ENCODE measurements around the gene RPS2.

Gene RPS2

DNA sequence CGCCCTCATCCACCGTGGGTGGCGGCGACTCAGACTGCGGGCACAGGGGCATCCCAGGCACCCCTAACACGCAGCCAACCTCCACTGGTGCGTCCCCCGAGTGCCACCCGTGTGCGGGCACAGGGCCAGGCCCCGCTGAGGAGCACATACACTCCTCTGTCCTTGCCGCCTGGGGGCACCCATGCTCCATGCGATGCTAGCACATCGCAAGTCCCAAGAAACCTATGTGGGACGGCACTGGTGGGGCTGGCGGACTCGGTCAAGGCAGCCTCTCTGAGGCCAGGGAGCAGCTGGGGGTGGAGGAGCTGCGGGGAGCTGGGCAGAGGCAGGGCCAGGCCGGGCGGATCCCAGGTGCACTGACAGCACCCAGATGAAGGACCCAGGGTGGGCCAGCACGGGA, 41.0 kb upstream of the RPS2 start:
- H3K9ac ChIP-seq (ENCODE audit: low read depth, low read length, poor library complexity, severe bottlenecking): peak overlapping the region; percentile 17
- H3K4me3 ChIP-seq (ENCODE audit: low read length, poor library complexity, severe bottlenecking): no peak overlapping the region
- H3K4me1 ChIP-seq (ENCODE audit: insufficient read depth, low read length, poor library complexity, severe bottlenecking): peaks cover 10% of the 10 kb centered on the region
- H3F3A ChIP-seq (ENCODE audit: low read depth): no peaks in the 10 kb centered on the region
- peaks cover 25% of the 10 kb centered on the region; the same call in 1 of the 2 replicates for H3K36me3 ChIP-seq (ENCODE audit: insufficient read depth, low read length)
- no peaks in the 10 kb centered on the region for H3K27me3 ChIP-seq (ENCODE audit: insufficient read depth, low read length, poor library complexity, severe bottlenecking)
- no peak overlapping the region for H2AFZ ChIP-seq (ENCODE audit: low read length)
- peaks cover 55% of the 10 kb centered on the region for H3K79me2 ChIP-seq (ENCODE audit: insufficient read depth, low read length)
- H3K9me2 ChIP-seq (replicated peaks; ENCODE audit: low read depth, low read length): no peaks in the 10 kb centered on the region
- H3K4me2 ChIP-seq (ENCODE audit: low read depth, low read length, poor library complexity, severe bottlenecking): peak overlapping the region; percentile 95
- H3K9me3 ChIP-seq (ENCODE audit: insufficient read depth, low read depth, low read length): no peaks in the 10 kb centered on the region
- peaks cover 21% of the 10 kb centered on the region for H4K20me1 ChIP-seq (ENCODE audit: insufficient read depth, low read length, poor library complexity, severe bottlenecking)
- TF ChIP-seq, protein P1, sequence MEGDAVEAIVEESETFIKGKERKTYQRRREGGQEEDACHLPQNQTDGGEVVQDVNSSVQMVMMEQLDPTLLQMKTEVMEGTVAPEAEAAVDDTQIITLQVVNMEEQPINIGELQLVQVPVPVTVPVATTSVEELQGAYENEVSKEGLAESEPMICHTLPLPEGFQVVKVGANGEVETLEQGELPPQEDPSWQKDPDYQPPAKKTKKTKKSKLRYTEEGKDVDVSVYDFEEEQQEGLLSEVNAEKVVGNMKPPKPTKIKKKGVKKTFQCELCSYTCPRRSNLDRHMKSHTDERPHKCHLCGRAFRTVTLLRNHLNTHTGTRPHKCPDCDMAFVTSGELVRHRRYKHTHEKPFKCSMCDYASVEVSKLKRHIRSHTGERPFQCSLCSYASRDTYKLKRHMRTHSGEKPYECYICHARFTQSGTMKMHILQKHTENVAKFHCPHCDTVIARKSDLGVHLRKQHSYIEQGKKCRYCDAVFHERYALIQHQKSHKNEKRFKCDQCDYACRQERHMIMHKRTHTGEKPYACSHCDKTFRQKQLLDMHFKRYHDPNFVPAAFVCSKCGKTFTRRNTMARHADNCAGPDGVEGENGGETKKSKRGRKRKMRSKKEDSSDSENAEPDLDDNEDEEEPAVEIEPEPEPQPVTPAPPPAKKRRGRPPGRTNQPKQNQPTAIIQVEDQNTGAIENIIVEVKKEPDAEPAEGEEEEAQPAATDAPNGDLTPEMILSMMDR (conservative IDR thresholded peaks at IDR 0.05; ENCODE audit: low read length): no peak
- TF ChIP-seq EZH2phosphoT487 (IDR thresholded peaks at IDR 0.05; ENCODE audit: borderline replicate concordance): no peak

GRCh38 chr16:2004795-2005517, 40.3 kb upstream of the RPS2 start:
- TF ChIP-seq, protein P1 (conservative IDR thresholded peaks at IDR 0.05; ENCODE audit: low read length): no peak
- TF ChIP-seq EZH2phosphoT487 (IDR thresholded peaks at IDR 0.05; ENCODE audit: borderline replicate concordance): no peak
- H3K27me3 ChIP-seq (ENCODE audit: insufficient read depth, low read length, poor library complexity, severe bottlenecking): no peaks in the 10 kb centered on the region
- H3F3A ChIP-seq (ENCODE audit: low read depth): no peaks in the 10 kb centered on the region
- no peak overlapping the region for H3K4me3 ChIP-seq (ENCODE audit: low read length, poor library complexity, severe bottlenecking)
- no peaks in the 10 kb centered on the region for H3K9me2 ChIP-seq (replicated peaks; ENCODE audit: low read depth, low read length)
- no peak overlapping the region for H2AFZ ChIP-seq (ENCODE audit: low read length)
- peaks cover 26% of the 10 kb centered on the region; the same call in 1 of the 2 replicates for H3K36me3 ChIP-seq (ENCODE audit: insufficient read depth, low read length)
- peaks cover 55% of the 10 kb centered on the region for H3K79me2 ChIP-seq (ENCODE audit: insufficient read depth, low read length)
- H4K20me1 ChIP-seq (ENCODE audit: insufficient read depth, low read length, poor library complexity, severe bottlenecking): peaks cover 21% of the 10 kb centered on the region
- H3K9ac ChIP-seq (ENCODE audit: low read depth, low read length, poor library complexity, severe bottlenecking): no peak overlapping the region
- H3K4me1 ChIP-seq (ENCODE audit: insufficient read depth, low read length, poor library complexity, severe bottlenecking): peaks cover 4% of the 10 kb centered on the region
- H3K4me2 ChIP-seq (ENCODE audit: low read depth, low read length, poor library complexity, severe bottlenecking): no peak overlapping the region
- no peaks in the 10 kb centered on the region for H3K9me3 ChIP-seq (ENCODE audit: insufficient read depth, low read depth, low read length)

DNA sequence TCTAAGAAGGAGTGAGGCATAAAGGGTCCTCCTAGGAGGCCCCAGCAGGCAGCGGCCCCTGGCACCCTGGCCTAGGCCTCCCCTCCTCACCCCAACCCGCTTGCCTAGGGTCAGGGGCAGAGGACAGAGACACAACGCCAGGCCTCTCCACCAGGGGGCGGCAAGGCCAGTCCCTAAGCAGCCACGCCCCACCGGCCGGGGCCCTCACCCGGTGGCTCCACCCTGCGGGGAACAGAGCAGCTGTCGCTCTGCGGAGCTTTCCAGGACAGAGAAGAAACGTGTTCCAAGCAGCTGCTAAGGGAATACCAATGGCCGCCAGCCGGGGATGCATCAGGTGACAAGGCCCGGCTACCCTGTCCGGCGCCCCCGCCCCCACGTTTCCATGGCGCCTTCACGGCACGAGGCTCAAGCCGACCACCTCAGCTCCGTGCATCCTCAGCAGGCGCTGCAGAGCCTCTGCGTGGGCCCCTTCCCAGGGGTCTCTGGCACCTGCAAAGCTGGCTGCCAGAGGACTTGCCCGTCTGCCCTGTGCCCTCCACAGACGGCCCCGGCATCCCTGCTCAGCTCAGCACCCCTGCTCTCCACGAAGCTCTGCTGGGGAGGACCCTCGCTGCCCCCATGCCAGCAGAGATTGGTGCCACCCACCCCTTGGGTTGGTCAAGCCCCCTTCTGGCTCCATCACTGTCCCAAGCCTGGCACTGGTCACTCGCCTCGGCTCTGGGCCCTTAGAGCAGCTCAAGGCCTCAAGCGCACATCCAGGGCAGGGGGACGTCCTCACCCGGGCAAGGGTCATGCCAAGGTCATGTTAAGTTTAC, 39.4 kb upstream of the RPS2 start:
- Histone ChIP-seq H3K36me3 (ENCODE audit: insufficient read depth, low read length) (peaks cover 28% of the 10 kb centered on the region; the same call in 1 of the 2 replicates), H3K9ac (ENCODE audit: low read depth, low read length, poor library complexity, severe bottlenecking) (no peak overlapping the region), H3K79me2 (ENCODE audit: insufficient read depth, low read length) (peaks cover 51% of the 10 kb centered on the region), H3F3A (ENCODE audit: low read depth) (no peaks in the 10 kb centered on the region), H2AFZ (ENCODE audit: low read length) (no peak overlapping the region), H3K9me2 (replicated peaks; ENCODE audit: low read depth, low read length) (no peaks in the 10 kb centered on the region), H3K4me3 (ENCODE audit: low read length, poor library complexity, severe bottlenecking) (no peak overlapping the region), H4K20me1 (ENCODE audit: insufficient read depth, low read length, poor library complexity, severe bottlenecking) (peaks cover 21% of the 10 kb centered on the region), H3K4me1 (ENCODE audit: insufficient read depth, low read length, poor library complexity, severe bottlenecking) (peaks cover 4% of the 10 kb centered on the region), H3K27me3 (ENCODE audit: insufficient read depth, low read length, poor library complexity, severe bottlenecking) (no peaks in the 10 kb centered on the region), H3K4me2 (ENCODE audit: low read depth, low read length, poor library complexity, severe bottlenecking) (no peak overlapping the region), H3K9me3 (ENCODE audit: insufficient read depth, low read depth, low read length) (no peaks in the 10 kb centered on the region)
- no peak for TF ChIP-seq EZH2phosphoT487 (IDR thresholded peaks at IDR 0.05; ENCODE audit: borderline replicate concordance)
- TF ChIP-seq, protein P1 (conservative IDR thresholded peaks at IDR 0.05; ENCODE audit: low read length): peak; percentile 70
